ENCODE measurements around the gene LYSET. TPM values are rescaled to one million over a fixed set of nuclear protein-coding genes. Genes with fewer than 3 reads are reported as not detected.

LYSET gene
- total and polyA plus RNA-seq, 4 donors: 7.6 to 27.4 (median 26.7) TPM

- no peaks in the 10 kb centered on the region for H3K27me3 ChIP-seq (ENCODE audit: control insufficient read depth in 3 of 3, insufficient read depth in 3 of 3, low read length in 2 of 3)
- H3K4me1 ChIP-seq (ENCODE audit: control insufficient read depth in 5 of 5, insufficient read depth in 5 of 5, low read length in 5 of 5): peaks cover 5 to 24% (median 8%) of the 10 kb centered on the region in 5 donors
- H3K36me3 ChIP-seq (ENCODE audit: control insufficient read depth in 4 of 4, insufficient read depth in 4 of 4, low read length in 4 of 4): peaks cover 0 to 4% (median 2%) of the 10 kb centered on the region in 4 donors
- no peaks in the 10 kb centered on the region for H3K9me3 ChIP-seq (ENCODE audit: control insufficient read depth in 4 of 4, insufficient read depth in 3 of 4, low read length in 3 of 4)
- ATAC-seq (ENCODE audit: insufficient read depth, low FRiP score): peak; percentile 97
- H3K27ac ChIP-seq (ENCODE audit: low read depth in 1 of 2, low read length in 1 of 2): peak within 1 kb of the TSS; percentile 94 to 96
- H3K4me3 ChIP-seq: peak within 1 kb of the TSS; percentile 77
- peak; percentile 14 for TF ChIP-seq CTCF (IDR thresholded peaks at IDR 0.05; ENCODE audit: control extremely low read depth, extremely low read depth)
- peak; percentile 97 to 99 (median 98) for DNase-seq
- WGBS, 2 donors: 0% methylated on average over 65 of the region's 65 CpGs
- peak within 1 kb of the TSS; percentile 41 to 80 for H3K9ac ChIP-seq (ENCODE audit: insufficient read depth in 1 of 2, low read length in 2 of 2)
These were observed 21.8 kb downstream of the LYSET start, which contains the start of the genes GON7 and UBR7 for GRCh38 chr14:93206793-93207467. Gene GON7 (minus strand): TSS chr14:93207065. CDS start chr14:93207037, 28 bp downstream. Gene UBR7 (plus strand): TSS chr14:93207256. CDS start chr14:93207292, 36 bp downstream.

DNA sequence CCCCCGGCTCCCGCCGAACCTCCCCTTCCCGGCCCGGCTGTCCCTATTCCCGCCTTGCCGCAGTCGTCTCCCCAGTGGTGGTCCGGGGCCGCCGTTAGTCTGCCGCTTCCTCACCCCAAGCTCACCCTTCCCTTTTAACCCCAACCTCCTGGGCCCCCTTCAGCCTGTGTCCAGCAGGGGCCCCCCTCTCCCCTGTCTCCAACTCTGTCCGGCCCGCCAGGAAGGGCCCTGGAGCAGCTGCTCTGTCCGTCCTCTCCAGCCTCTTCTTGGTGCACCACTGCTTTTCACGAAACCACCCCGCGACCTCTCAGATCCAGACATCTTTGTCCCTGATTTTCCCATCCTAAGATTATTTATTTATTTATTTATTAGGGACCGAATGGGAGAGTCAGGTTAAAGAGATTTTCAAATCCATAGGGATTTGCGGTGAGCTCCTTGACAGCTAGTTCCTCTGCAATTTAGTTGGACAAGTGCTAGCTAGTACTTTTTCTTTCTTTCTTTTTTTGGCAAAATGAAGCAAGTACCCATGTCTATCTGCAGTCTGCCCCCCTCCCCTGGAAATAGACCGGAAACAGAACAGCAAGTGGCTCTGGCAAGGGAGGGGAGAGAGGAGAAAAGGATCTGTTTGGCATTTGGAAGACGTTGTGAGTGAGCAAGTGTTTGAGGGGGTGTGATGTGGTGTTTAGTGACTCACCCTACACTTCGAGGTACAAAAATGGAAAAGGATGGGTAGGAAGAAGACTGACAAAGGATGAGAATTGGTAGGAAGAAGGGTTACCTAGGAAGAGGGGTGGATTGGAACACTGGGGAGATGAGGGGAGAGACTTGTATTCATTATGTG lies 22.6 kb downstream of the LYSET start:
- H3K4me1 ChIP-seq (ENCODE audit: control insufficient read depth in 5 of 5, insufficient read depth in 5 of 5, low read length in 5 of 5): peaks cover 5 to 24% (median 8%) of the 10 kb centered on the region in 5 donors
- WGBS, 2 donors: 0% methylated on average over 22 to 23 of the region's 23 CpGs
- peak; percentile 21 for TF ChIP-seq CTCF (IDR thresholded peaks at IDR 0.05; ENCODE audit: control extremely low read depth, extremely low read depth)
- peak; percentile 74 for ATAC-seq (ENCODE audit: insufficient read depth, low FRiP score)
- no peaks in the 10 kb centered on the region for H3K9me3 ChIP-seq (ENCODE audit: control insufficient read depth in 4 of 4, insufficient read depth in 3 of 4, low read length in 3 of 4)
- H3K27me3 ChIP-seq (ENCODE audit: control insufficient read depth in 3 of 3, insufficient read depth in 3 of 3, low read length in 2 of 3): no peaks in the 10 kb centered on the region
- H3K27ac ChIP-seq (ENCODE audit: low read depth in 1 of 2, low read length in 1 of 2): peak overlapping the region; percentile 84 to 88
- peak overlapping the region in 1 of 2 donors; percentile 69 for H3K9ac ChIP-seq (ENCODE audit: insufficient read depth in 1 of 2, low read length in 2 of 2)
- peak; percentile 65 to 70 (median 65) for DNase-seq
- H3K36me3 ChIP-seq (ENCODE audit: control insufficient read depth in 4 of 4, insufficient read depth in 4 of 4, low read length in 4 of 4): peaks cover 0 to 10% (median 6%) of the 10 kb centered on the region in 4 donors
- H3K4me3 ChIP-seq: peak overlapping the region; percentile 73

- 80 to 84% methylated on average over 3 of the region's 3 CpGs for WGBS, 2 donors
- TF ChIP-seq CTCF (IDR thresholded peaks at IDR 0.05; ENCODE audit: control extremely low read depth, extremely low read depth): no peak
- Histone ChIP-seq H3K27ac (ENCODE audit: low read depth in 1 of 2, low read length in 1 of 2) (no peak overlapping the region), H3K9me3 (ENCODE audit: control insufficient read depth in 4 of 4, insufficient read depth in 3 of 4, low read length in 3 of 4) (no peaks in the 10 kb centered on the region), H3K4me3 (no peak overlapping the region), H3K4me1 (ENCODE audit: control insufficient read depth in 5 of 5, insufficient read depth in 5 of 5, low read length in 5 of 5) (peaks cover 0 to 15% (median 8%) of the 10 kb centered on the region in 5 donors), H3K36me3 (ENCODE audit: control insufficient read depth in 4 of 4, insufficient read depth in 4 of 4, low read length in 4 of 4) (peaks cover 0 to 38% (median 23%) of the 10 kb centered on the region in 4 donors), H3K27me3 (ENCODE audit: control insufficient read depth in 3 of 3, insufficient read depth in 3 of 3, low read length in 2 of 3) (no peaks in the 10 kb centered on the region), H3K9ac (ENCODE audit: insufficient read depth in 1 of 2, low read length in 2 of 2) (no peak overlapping the region)
- no peak for DNase-seq
- no peak for ATAC-seq (ENCODE audit: insufficient read depth, low FRiP score)
These were observed 27.3 kb downstream of the LYSET start for GRCh38 chr14:93212432-93212831.
